Raji (cell line): ENCODE data around the gene VPS4A.

Experiments
- POLR2A ChIP-seq: IDR thresholded peaks from 2 replicates; pipeline ENCODE4 v1.6.1; 2011; ENCODE audit warnings: low read depth, low read length, control low read depth; ENCODE audit not compliant: insufficient read depth

Gene VPS4A

DNA sequence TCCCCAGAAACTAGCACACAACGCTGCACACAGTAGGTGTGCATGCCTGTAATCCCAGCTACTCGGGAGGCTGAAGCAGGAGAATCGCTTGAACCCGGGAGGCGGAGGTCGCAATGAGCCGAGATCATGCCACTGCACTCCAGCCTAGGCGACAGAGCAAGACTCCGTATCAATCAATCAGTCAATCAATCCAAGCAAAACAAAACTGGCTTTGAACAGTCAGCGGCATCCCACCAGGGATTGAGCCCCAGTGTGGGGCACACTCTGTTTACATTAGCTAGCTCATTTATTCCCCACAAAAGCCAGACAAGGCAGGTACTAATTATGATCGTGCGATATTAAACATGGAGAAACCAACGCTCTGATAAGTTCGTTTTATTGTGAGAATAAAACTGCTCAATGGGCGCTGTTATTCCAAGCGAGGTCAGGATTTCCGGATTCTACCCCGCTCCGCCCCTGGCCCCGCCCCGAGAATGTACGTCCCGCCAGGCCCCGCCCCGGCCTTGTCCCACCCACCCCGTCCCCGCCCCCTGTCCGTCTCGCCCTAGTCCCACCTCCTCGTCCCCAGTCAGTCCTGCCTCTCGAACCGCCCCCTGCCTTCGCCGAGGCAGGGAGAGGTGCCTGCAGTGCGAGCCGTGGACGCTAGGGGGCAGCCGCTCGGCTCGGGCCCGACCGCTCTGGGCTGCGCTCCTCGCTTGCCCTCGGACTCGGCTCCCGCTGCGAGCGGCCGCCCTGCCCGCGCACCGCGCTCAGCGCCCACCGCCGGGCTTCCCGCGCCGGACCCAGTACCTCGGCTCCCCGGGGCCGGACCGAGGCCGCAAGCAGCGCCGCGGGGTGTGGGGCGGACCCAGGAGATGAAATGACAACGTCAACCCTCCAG, at the start of gene VPS4A:
Gene VPS4A, plus strand, starts transcription at position 698 of the 880 bp plus-strand sequence. Its CDS starts 162 bp downstream, at position 860.
- peak; percentile 87 for TF ChIP-seq POLR2A

GRCh38 chr16:69266334-69267063, 44.7 kb upstream of the VPS4A start:
- no peak for TF ChIP-seq POLR2A

GRCh38 chr16:69267633-69268032, 43.5 kb upstream of the VPS4A start:
- no peak for TF ChIP-seq POLR2A

DNA sequence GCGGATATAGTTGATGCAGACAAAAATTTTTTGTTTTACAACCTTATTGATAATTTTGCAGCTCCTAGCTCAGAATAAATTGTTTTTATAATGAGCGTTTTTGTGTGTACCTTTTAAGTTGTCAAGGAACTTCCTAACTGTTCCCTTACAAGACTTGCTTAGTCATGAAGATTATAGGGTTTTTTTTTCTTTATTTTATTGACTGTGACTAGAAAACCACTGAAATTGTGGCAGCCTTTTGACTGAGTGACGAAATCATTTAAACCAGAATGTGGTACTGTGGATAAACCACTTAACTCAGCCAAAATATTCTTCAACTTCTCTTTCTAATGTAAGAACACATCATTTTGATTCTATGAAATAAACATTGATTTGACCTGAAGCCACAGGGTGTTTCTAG, 40.8 kb upstream of the VPS4A start:
- no peak for TF ChIP-seq POLR2A

- TF ChIP-seq POLR2A: no peak
Observed at GRCh38 chr16:69270831-69271230, 40.3 kb upstream of the VPS4A start.

DNA sequence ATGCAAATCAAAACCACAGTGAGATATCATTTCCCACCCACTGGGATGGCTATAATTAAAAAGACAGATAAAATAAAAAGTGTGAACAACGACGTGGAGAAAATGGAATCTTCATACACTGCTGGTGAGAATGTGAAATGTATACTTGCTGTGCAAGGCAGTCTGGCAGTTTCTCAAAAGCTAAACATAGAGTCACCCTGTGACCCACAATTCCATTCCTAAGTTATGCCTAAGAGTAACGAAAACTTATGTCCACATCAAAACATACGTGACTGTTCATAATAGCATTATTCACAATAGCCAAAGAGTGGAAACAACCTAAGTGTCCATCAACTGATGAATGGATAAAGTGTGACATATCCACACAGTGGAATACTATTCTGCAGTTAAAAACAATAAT, 38.1 kb upstream of the VPS4A start:
- no peak for TF ChIP-seq POLR2A

GRCh38 chr16:69274699-69275235, 36.4 kb upstream of the VPS4A start:
- TF ChIP-seq POLR2A: no peak

- TF ChIP-seq POLR2A: no peak
Observed at GRCh38 chr16:69276148-69277115, 34.7 kb upstream of the VPS4A start.

GRCh38 chr16:69277413-69277812, 33.7 kb upstream of the VPS4A start:
- no peak for TF ChIP-seq POLR2A

DNA sequence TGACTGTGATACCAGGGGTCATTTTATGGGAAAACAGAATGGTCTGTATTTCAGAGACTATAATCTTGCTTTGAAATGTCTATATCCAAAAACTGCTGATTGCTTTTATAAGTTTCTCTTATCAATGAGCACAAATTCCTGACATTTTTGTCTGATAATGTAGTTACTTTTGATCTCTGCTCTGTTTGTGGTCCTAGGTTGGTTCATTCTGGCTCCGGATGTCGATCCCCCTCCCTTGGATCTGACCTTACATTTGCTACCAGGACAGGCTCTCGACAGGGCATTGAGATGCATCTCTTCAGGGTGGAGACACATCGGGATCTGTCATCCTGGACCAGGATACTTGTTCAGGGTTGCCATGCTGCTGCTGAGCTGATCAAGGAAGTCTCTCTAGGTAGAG, 27.3 kb upstream of the VPS4A start:
- no peak for TF ChIP-seq POLR2A

- TF ChIP-seq POLR2A: no peak
Observed at GRCh38 chr16:69285240-69285639, 25.9 kb upstream of the VPS4A start.

GRCh38 chr16:69286941-69287713, 24.0 kb upstream of the VPS4A start:
- TF ChIP-seq POLR2A: no peak

DNA sequence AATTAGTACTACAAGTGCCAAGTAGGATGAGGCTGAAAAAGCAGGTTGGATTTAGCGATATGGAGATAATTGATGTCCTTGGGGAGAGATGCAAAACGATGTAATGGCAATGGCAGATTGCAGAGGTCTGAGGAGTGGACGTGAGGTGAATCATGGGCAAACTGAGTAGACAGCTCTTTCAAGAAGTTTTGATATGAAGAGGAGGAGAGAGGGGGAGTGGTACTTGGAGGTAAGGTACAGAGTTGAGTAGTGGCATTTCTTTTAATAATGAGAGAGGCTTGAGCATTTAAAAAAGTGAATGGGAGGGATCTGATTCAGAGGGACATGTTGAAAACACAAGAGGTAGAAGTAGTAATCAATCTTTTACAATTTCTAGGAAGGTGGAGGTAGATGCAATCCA, 17.7 kb upstream of the VPS4A start:
- TF ChIP-seq POLR2A: no peak

DNA sequence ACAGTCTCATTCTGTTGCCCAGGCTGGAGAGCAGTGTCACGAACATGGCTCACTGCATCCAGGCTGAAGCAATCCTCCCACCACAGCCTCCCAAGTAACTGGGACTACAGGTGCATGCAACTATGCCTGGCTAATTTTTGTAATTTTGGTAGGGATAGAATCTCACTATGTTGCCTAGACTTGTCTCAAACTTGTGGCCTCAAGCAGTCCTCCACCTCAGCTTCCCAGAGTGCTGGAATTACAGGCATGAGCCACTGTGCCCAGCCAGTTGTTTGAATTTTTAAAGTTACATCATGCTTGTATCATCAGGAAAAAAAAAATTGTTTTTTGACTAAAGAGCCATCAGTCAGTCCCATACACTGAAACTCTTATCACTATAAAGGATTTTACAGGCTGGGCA, 17.1 kb upstream of the VPS4A start:
- no peak for TF ChIP-seq POLR2A
